ENCODE results near the gene GRIN3A. TPM values are rescaled to one million over a fixed set of nuclear protein-coding genes. Genes with fewer than 3 reads are reported as not detected.

GRIN3A gene
- total RNA-seq, result under 1 TPM; under 0.01 to 0.69 (median 0.41) TPM

- ATAC-seq, result peak; percentile 32
- Histone ChIP-seq H3K27ac (no peak within 1 kb of the TSS), H3K4me3 (peak within 1 kb of the TSS; percentile 9 to 53), H3K4me1 (peaks cover 0 to 20% (median 14%) of the 10 kb centered on the region in 3 donors), H3K27me3 (peaks cover 68% of the 10 kb centered on the region), H3K36me3 (no peaks in the 10 kb centered on the region), H3K9me3 (no peaks in the 10 kb centered on the region)
- 1 to 2% methylated on average over 18 of the region's 26 CpGs for WGBS, 2 donors (ENCODE audit: low coverage in 1 of 2)
- TF ChIP-seq CTCF (IDR thresholded peaks at IDR 0.05) (peak in 1 of 4 experiments; percentile 17), EP300 (IDR thresholded peaks at IDR 0.05) (no peak)
Observed at GRCh38 chr9:101738566-101739183, at the start of gene GRIN3A. TSS of gene GRIN3A (minus strand) at chr9:101738647. CDS start at chr9:101737979, 668 bp downstream.

GRCh38 chr9:101787891-101788290 lies 49.4 kb upstream of the GRIN3A start:
- Histone ChIP-seq H3K9me3 (no peaks in the 10 kb centered on the region), H3K36me3 (no peaks in the 10 kb centered on the region), H3K4me1 (no peaks in the 10 kb centered on the region), H3K27me3 (no peaks in the 10 kb centered on the region), H3K4me3 (no peak overlapping the region), H3K27ac (no peak overlapping the region)
- ATAC-seq, result no peak
- 0 to 10% methylated on average over 1 of the region's 1 CpG for WGBS, 2 donors (ENCODE audit: low coverage in 1 of 2)
- TF ChIP-seq EP300 (IDR thresholded peaks at IDR 0.05) (no peak), POLR2A (IDR thresholded peaks at IDR 0.05) (no peak), CTCF (IDR thresholded peaks at IDR 0.05) (no peak), POLR2AphosphoS5 (IDR thresholded peaks at IDR 0.05) (no peak)

GRCh38 chr9:101778332-101778731 lies 39.9 kb upstream of the GRIN3A start:
- H3K36me3 ChIP-seq, result no peaks in the 10 kb centered on the region
- no peaks in the 10 kb centered on the region for H3K4me1 ChIP-seq
- H3K27ac ChIP-seq, result no peak overlapping the region
- TF ChIP-seq POLR2AphosphoS5 (IDR thresholded peaks at IDR 0.05) (no peak), EP300 (IDR thresholded peaks at IDR 0.05) (no peak), CTCF (IDR thresholded peaks at IDR 0.05) (no peak), POLR2A (IDR thresholded peaks at IDR 0.05) (no peak)
- ATAC-seq, result no peak
- WGBS, 2 donors (ENCODE audit: low coverage in 1 of 2), result 100% methylated on average over 1 of the region's 4 CpGs; no CpG with 5 or more reads in 1 of the 2 donors
- no peak overlapping the region for H3K4me3 ChIP-seq
- H3K9me3 ChIP-seq, result no peaks in the 10 kb centered on the region
- H3K27me3 ChIP-seq, result no peaks in the 10 kb centered on the region

GRCh38 chr9:101764472-101764871 lies 26.0 kb upstream of the GRIN3A start:
- H3K27me3 ChIP-seq, result no peaks in the 10 kb centered on the region
- 55 to 58% methylated on average over 3 of the region's 3 CpGs for WGBS, 2 donors (ENCODE audit: low coverage in 1 of 2)
- ATAC-seq, result no peak
- no peak overlapping the region for H3K4me3 ChIP-seq
- H3K9me3 ChIP-seq, result no peaks in the 10 kb centered on the region
- H3K27ac ChIP-seq, result no peak overlapping the region
- no peak for TF ChIP-seq POLR2A (IDR thresholded peaks at IDR 0.05)
- TF ChIP-seq EP300 (IDR thresholded peaks at IDR 0.05), result no peak
- TF ChIP-seq CTCF (IDR thresholded peaks at IDR 0.05), result no peak
- TF ChIP-seq POLR2AphosphoS5 (IDR thresholded peaks at IDR 0.05), result no peak
- H3K36me3 ChIP-seq, result no peaks in the 10 kb centered on the region
- no peaks in the 10 kb centered on the region for H3K4me1 ChIP-seq

GRCh38 chr9:101758304-101758930 lies 20.0 kb upstream of the GRIN3A start:
- Histone ChIP-seq H3K4me3 (no peak overlapping the region), H3K36me3 (no peaks in the 10 kb centered on the region), H3K4me1 (no peaks in the 10 kb centered on the region), H3K27me3 (no peaks in the 10 kb centered on the region), H3K9me3 (peaks cover 0 to 5% (median 0%) of the 10 kb centered on the region in 3 donors), H3K27ac (no peak overlapping the region)
- ATAC-seq, result no peak
- TF ChIP-seq POLR2AphosphoS5 (IDR thresholded peaks at IDR 0.05), result peak; percentile 54
- no peak for TF ChIP-seq POLR2A (IDR thresholded peaks at IDR 0.05)
- WGBS, 2 donors (ENCODE audit: low coverage in 1 of 2), result 50 to 56% methylated on average over 2 of the region's 2 CpGs
